Hepatocyte (in vitro differentiated cells): ENCODE data around the gene SYT8.

ENCODE experiments used
- EZH2 ChIP-seq: fragments of 200-600 bp; sonication (generic); IDR thresholded peaks from 2 replicates; pipeline ENCODE4 v1.6.1; 2016; ENCODE audit warnings: antibody characterized with exemption, mild to moderate bottlenecking, borderline replicate concordance
- TF ChIP-seq, protein P1 (sequence below): fragments of 200-600 bp; sonication (generic); IDR thresholded peaks from 2 replicates; pipeline ENCODE4 v1.5.1; 2016; ENCODE audit warnings: antibody characterized with exemption, mild to moderate bottlenecking; ENCODE audit not compliant: poor library complexity

DNA sequence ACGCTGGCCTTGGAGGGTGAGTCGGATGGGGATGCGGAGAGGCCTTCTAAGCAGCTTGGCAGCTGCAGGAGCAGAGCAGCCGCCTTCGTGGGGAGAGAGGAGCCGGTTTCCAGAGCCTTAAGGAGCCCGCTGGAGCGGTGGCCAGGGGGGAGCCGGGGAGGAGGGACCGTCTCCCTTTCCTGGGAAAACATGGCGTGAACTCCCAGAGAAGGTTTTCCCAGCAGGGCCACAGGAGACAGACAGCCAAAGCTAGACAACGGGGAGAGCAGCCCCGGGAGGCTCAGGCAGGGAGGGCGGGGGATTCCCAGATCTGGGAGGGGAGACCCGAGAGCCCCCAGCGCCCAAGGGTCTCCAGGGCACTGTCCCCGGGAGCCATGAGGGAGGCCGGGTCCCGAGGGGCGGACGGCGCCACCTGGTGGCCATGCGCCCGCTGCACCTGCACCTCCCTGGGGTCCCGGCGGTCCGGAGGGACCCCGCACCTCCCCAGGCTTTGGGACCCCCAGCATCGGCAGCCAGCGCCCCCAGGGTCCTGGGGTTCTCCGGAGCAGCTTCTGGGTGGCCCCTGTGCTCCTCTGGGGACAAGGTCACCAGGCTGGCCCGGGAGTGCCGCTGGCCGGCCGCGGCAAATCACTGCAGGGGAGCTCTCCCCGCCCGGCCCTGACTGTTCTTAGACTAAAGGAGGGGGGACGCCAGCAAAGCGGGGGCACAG lies 2.4 kb upstream of the SYT8 start:
- TF ChIP-seq, protein P1, sequence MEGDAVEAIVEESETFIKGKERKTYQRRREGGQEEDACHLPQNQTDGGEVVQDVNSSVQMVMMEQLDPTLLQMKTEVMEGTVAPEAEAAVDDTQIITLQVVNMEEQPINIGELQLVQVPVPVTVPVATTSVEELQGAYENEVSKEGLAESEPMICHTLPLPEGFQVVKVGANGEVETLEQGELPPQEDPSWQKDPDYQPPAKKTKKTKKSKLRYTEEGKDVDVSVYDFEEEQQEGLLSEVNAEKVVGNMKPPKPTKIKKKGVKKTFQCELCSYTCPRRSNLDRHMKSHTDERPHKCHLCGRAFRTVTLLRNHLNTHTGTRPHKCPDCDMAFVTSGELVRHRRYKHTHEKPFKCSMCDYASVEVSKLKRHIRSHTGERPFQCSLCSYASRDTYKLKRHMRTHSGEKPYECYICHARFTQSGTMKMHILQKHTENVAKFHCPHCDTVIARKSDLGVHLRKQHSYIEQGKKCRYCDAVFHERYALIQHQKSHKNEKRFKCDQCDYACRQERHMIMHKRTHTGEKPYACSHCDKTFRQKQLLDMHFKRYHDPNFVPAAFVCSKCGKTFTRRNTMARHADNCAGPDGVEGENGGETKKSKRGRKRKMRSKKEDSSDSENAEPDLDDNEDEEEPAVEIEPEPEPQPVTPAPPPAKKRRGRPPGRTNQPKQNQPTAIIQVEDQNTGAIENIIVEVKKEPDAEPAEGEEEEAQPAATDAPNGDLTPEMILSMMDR = peak; percentile 99
- no peak for TF ChIP-seq EZH2
